SH-SY5Y (cell line): Measurements from ENCODE around the gene CTBP2.

Experiments
- GATA2 ChIP-seq: IDR thresholded peaks from 2 replicates; pipeline ENCODE4 v1.6.1; 2011; ENCODE audit warnings: mild to moderate bottlenecking, low read depth, low read length
- GATA3 ChIP-seq: IDR thresholded peaks from 2 replicates; pipeline ENCODE4 v1.6.1; 2011; ENCODE audit warnings: low read depth, mild to moderate bottlenecking, low read length, moderate library complexity

- no peak for TF ChIP-seq GATA2
- TF ChIP-seq GATA3: no peak
Measured at GRCh38 chr10:125102821-125103220, 57.5 kb downstream of the CTBP2 start.
